RWPE1 (cell line): ENCODE measurements around the gene EPS8.

Experiments
- CTCF ChIA-PET: fragments of 350-600 bp; sonication (Branson Sonifier 250); formaldehyde crosslinking; extraction: SDS; loops from one replicate; lab custom pipeline; 2021; lab: Yijun Ruan, JAX
- POLR2A ChIA-PET: fragments of 400-600 bp; formaldehyde crosslinking; extraction: SDS; loops from one replicate; lab custom pipeline; 2020; ENCODE audit warnings: antibody characterized with exemption; ENCODE audit not compliant: low non-redundant PET; lab: Yijun Ruan, JAX
- DNase-seq: peaks from one replicate; pipeline ENCODE4 v3.0.0; 2012; ENCODE audit warnings: low spot score
- H3K27ac ChIP-seq: fragments of 450-650 bp; 2 replicates; pipeline ENCODE4 v1.5.1; 2017
- CTCF ChIP-seq: fragments of 450-650 bp; conservative IDR thresholded peaks from 2 replicates; pipeline ENCODE4 v1.5.1; 2017; ENCODE audit warnings: low read depth, mild to moderate bottlenecking

EPS8 gene

GRCh38 chr12:15613981-15614380, 175.2 kb downstream of the EPS8 start:
- no peak overlapping the region for H3K27ac ChIP-seq
- no peak for DNase-seq
- POLR2A ChIA-PET: no interaction called here
- CTCF ChIA-PET: no interaction called here
- no peak for TF ChIP-seq CTCF

- POLR2A ChIA-PET: no interaction called here
- CTCF ChIA-PET: interaction anchor here (0.6 to 1.3 kb wide), 3 partner anchors 9 to 199 kb away, joined by 3 to 8 read pairs (median 4); no protein-coding TSS in a partner anchor
- DNase-seq: no peak
- no peak overlapping the region for H3K27ac ChIP-seq
- no peak for TF ChIP-seq CTCF
These were observed 180.2 kb downstream of the EPS8 start for GRCh38 chr12:15608941-15609340.

GRCh38 chr12:15608406-15608805, 180.8 kb downstream of the EPS8 start:
- ChIA-PET CTCF (interaction anchor here (0.6 to 1.3 kb wide), 3 partner anchors 10 to 200 kb away, joined by 3 to 8 read pairs (median 4); no protein-coding TSS in a partner anchor), POLR2A (no interaction called here)
- DNase-seq: no peak
- no peak for TF ChIP-seq CTCF
- no peak overlapping the region for H3K27ac ChIP-seq

GRCh38 chr12:15605881-15606590, 183.2 kb downstream of the EPS8 start:
- TF ChIP-seq CTCF: no peak
- no peak overlapping the region for H3K27ac ChIP-seq
- DNase-seq: no peak
- ChIA-PET CTCF (no interaction called here), POLR2A (no interaction called here)

GRCh38 chr12:15603474-15604085, 185.6 kb downstream of the EPS8 start:
- DNase-seq: no peak
- no peak for TF ChIP-seq CTCF
- CTCF ChIA-PET: no interaction called here
- no peak overlapping the region for H3K27ac ChIP-seq
- POLR2A ChIA-PET: no interaction called here

- ChIA-PET CTCF (no interaction called here), POLR2A (no interaction called here)
- no peak for TF ChIP-seq CTCF
- no peak overlapping the region for H3K27ac ChIP-seq
- no peak for DNase-seq
These were observed 187.0 kb downstream of the EPS8 start for GRCh38 chr12:15602051-15602672.
